Liver (tissue), 9 donors: ENCODE measurements around the gene HOMEZ. TPM values are rescaled to one million over a fixed set of nuclear protein-coding genes. Genes with fewer than 3 reads are reported as not detected.

Experiments used
- DNase-seq: peaks from one replicate; pipeline ENCODE4 v3.0.0-alpha.2; 2017; ENCODE audit warnings: low spot score
- H3K27ac ChIP-seq, 2 donors: one replicate each; pipeline ENCODE4 v1.7.0; 2013; ENCODE audit warnings: inconsistent platforms in 2 of 2, low read length in 2 of 2, control low read depth in 1 of 2, low read depth in 1 of 2, mild to moderate bottlenecking in 1 of 2
- H3K27me3 ChIP-seq, 4 donors: one replicate each; pipeline versions ENCODE4 v1.6.1 to v1.7.0; 2013; ENCODE audit warnings: low read length in 3 of 4, inconsistent platforms in 1 of 4, mild to moderate bottlenecking in 1 of 4, moderate library complexity in 1 of 4; ENCODE audit not compliant: control insufficient read depth in 4 of 4, insufficient read depth in 4 of 4
- H3K36me3 ChIP-seq, 4 donors: one replicate each; pipeline versions ENCODE4 v1.6.1 to v1.7.0; 2013; ENCODE audit warnings: low read length in 3 of 4, mild to moderate bottlenecking in 3 of 4, low read depth in 1 of 4, moderate library complexity in 1 of 4; ENCODE audit not compliant: control insufficient read depth in 4 of 4, insufficient read depth in 3 of 4
- H3K4me1 ChIP-seq, 4 donors: one replicate each; pipeline versions ENCODE4 v1.6.1 to v1.7.0; 2013; ENCODE audit warnings: low read length in 3 of 4, mild to moderate bottlenecking in 3 of 4, moderate library complexity in 1 of 4; ENCODE audit not compliant: control insufficient read depth in 4 of 4, insufficient read depth in 4 of 4
- H3K4me3 ChIP-seq, 3 donors: one replicate each; pipeline versions ENCODE4 v1.6.1 to v1.7.0; 2013; ENCODE audit warnings: low read length in 3 of 3, control low read depth in 1 of 3, low read depth in 1 of 3, mild to moderate bottlenecking in 1 of 3
- H3K9ac ChIP-seq, 2 donors: one replicate each; pipeline ENCODE4 v1.7.0; 2013; ENCODE audit warnings: low read length in 2 of 2, mild to moderate bottlenecking in 2 of 2, moderate library complexity in 2 of 2, control low read depth in 1 of 2, low read depth in 1 of 2
- H3K9me3 ChIP-seq, 4 donors: one replicate each; pipeline versions ENCODE4 v1.6.1 to v1.7.0; 2013; ENCODE audit warnings: low read length in 3 of 4; ENCODE audit not compliant: control insufficient read depth in 4 of 4
- EGR1 ChIP-seq, 2 donors: IDR thresholded peaks; 2 replicates each; pipeline ENCODE4 v1.6.1; 2016 to 2018; ENCODE audit warnings: antibody characterized with exemption in 2 of 2, low read depth in 2 of 2
- FOXA1 ChIP-seq: IDR thresholded peaks from 2 replicates; pipeline ENCODE4 v1.6.1; 2016; ENCODE audit warnings: antibody characterized with exemption
- FOXA2 ChIP-seq: IDR thresholded peaks from 2 replicates; pipeline ENCODE4 v1.6.1; 2016; ENCODE audit warnings: antibody characterized with exemption
- GABPA ChIP-seq, 2 donors: IDR thresholded peaks in 1 of 2; conservative IDR thresholded peaks in 1 of 2; 2 replicates each; pipeline ENCODE4 v1.6.1; 2016; ENCODE audit warnings: antibody characterized with exemption in 2 of 2, mild to moderate bottlenecking in 1 of 2, moderate library complexity in 1 of 2
- HNF4A ChIP-seq, 2 donors: conservative IDR thresholded peaks; 2 replicates each; pipeline ENCODE4 v1.6.1; 2016; ENCODE audit warnings: antibody characterized with exemption in 2 of 2, mild to moderate bottlenecking in 2 of 2
- HNF4G ChIP-seq: IDR thresholded peaks from 2 replicates; pipeline ENCODE4 v1.6.1; 2016; ENCODE audit warnings: antibody characterized with exemption
- JUND ChIP-seq, 2 donors: IDR thresholded peaks; 2 replicates each; pipeline ENCODE4 v1.6.1; 2016; ENCODE audit warnings: antibody characterized with exemption in 2 of 2
- TAF1 ChIP-seq: conservative IDR thresholded peaks from 2 replicates; pipeline ENCODE4 v1.6.1; 2016; ENCODE audit warnings: antibody characterized with exemption, mild to moderate bottlenecking
- YY1 ChIP-seq: IDR thresholded peaks from 2 replicates; pipeline ENCODE4 v1.6.1; 2016; ENCODE audit warnings: antibody characterized with exemption, mild to moderate bottlenecking
- WGBS: extraction: QIAGEN DNeasy Blood & Tissue Kit; methylation state at CpG from one replicate; pipeline ENCODE4 v1.1.7; 2013; 5-methylcytosine and 5-hydroxymethylcytosine counted together
- polyA plus RNA-seq, 2 donors: library from polyadenylated mRNA; stranded (reverse) in 1 of 2; unstranded in 1 of 2; fragments of 200-250 nt in 1 of 2; fragments of >200 nt in 1 of 2; fragmentation: Nextera tagmentation in 1 of 2; extraction: Ambion mirVana in 1 of 2; gene quantifications; one replicate each; pipeline versions ENCODE4 v1.2.1 to v1.2.3, GENCODE V29; 2013 to 2015
- total RNA-seq, 2 donors: library from RNA; depleted of rRNA; stranded (reverse); fragments of >200 nt; gene quantifications; one replicate each; pipeline ENCODE4 v1.2.3, GENCODE V29; 2014
- TF ChIP-seq, protein P1 (sequence below): fragments of 150-350 bp; IDR thresholded peaks from 2 replicates; pipeline ENCODE4 v1.5.1; 2017; ENCODE audit warnings: improper control_type of control experiment, low read depth, low read length; ENCODE audit not compliant: missing input control
- TF ChIP-seq, protein P2 (sequence below): IDR thresholded peaks from 2 replicates; pipeline ENCODE4 v1.6.1; 2016; ENCODE audit warnings: antibody characterized with exemption
- TF ChIP-seq, protein P3 (sequence below): IDR thresholded peaks from 2 replicates; pipeline ENCODE4 v1.6.1; 2016; ENCODE audit warnings: antibody characterized with exemption
- TF ChIP-seq, protein P4 (sequence below): IDR thresholded peaks from 2 replicates; pipeline ENCODE4 v1.6.1; 2016; ENCODE audit warnings: antibody characterized with exemption
- donor health status: healthy.
- donor health status: healthy.
- donor health status: healthy.
- donor health status: healthy.
- donor health status: healthy.

The HOMEZ gene
- total and polyA plus RNA-seq, 4 donors, result 2.8 to 3.5 (median 3.3) TPM

DNA sequence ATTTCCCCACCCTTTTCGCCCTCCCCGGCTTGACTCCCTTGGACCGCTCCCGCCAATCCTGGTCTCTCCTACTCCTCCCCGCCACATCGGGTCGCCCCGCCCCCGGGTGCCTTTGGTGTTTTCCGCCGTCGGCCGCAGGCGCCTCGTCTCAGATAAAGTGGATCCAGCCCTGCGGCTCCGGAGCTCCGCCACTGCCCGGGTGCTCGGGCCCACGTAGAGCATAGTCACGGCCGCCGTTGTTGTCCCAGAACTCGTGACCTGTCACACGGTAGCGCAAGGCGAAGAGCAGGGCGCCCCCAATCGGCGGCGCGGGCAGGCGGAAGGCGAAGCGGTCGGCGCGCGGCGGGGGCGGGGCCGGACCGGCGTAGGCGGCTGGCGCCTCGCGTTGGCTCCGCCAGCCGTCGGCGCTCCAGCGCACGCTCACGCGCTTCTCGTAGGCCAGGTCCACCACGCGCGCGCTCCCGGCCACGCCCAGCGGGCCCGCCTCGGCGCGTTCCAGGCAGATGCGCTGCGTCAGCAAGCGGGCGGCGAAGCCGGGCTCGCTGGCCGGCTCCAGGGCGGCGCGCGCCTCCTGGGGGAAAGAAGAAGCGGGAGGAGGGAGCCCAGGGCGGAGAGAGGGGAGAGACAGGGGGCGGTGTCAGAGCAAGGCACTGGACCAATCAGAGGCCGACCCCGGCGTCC, 15.5 kb upstream of the HOMEZ start (continued):
- TF ChIP-seq, protein P1, sequence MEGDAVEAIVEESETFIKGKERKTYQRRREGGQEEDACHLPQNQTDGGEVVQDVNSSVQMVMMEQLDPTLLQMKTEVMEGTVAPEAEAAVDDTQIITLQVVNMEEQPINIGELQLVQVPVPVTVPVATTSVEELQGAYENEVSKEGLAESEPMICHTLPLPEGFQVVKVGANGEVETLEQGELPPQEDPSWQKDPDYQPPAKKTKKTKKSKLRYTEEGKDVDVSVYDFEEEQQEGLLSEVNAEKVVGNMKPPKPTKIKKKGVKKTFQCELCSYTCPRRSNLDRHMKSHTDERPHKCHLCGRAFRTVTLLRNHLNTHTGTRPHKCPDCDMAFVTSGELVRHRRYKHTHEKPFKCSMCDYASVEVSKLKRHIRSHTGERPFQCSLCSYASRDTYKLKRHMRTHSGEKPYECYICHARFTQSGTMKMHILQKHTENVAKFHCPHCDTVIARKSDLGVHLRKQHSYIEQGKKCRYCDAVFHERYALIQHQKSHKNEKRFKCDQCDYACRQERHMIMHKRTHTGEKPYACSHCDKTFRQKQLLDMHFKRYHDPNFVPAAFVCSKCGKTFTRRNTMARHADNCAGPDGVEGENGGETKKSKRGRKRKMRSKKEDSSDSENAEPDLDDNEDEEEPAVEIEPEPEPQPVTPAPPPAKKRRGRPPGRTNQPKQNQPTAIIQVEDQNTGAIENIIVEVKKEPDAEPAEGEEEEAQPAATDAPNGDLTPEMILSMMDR, result peak; percentile 69

DNA sequence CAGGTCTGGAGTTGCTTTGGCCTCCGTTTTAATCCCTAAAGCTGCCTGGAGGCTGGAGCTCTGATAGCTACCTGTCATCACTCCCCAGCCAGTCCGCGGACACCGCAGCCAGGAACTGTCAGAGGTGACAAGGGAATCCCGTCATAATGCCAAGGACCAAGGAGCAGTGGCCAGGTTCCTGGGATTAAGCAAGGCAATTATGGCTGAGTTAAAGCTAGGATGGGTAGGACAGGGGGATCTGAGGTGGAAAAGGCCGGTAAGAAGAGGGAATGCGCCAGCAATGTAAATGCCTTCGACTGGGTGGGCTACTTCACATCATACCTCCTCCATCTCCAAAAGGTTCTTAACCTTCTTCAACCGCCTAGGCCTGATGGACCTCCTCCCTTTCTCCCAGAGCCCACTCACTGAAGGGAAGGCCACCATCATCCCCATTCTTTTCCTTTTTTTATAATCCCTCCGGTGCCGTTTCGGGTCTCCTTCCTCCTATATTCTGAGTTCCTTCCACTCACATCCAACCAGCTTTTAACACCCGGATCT, 14.8 kb upstream of the HOMEZ start:
- Histone ChIP-seq H3K9me3 (no peaks in the 10 kb centered on the region), H3K9ac (peak overlapping the region; percentile 81 to 93), H3K27me3 (no peaks in the 10 kb centered on the region), H3K4me1 (peaks cover 0 to 20% (median 14%) of the 10 kb centered on the region in 4 donors), H3K36me3 (peaks cover 0 to 5% (median 2%) of the 10 kb centered on the region in 4 donors), H3K4me3 (peak overlapping the region; percentile 62 to 69 (median 67)), H3K27ac (peak overlapping the region; percentile 75 to 97)
- TF ChIP-seq, protein P2, sequence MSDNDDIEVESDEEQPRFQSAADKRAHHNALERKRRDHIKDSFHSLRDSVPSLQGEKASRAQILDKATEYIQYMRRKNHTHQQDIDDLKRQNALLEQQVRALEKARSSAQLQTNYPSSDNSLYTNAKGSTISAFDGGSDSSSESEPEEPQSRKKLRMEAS, result no peak
- TF ChIP-seq TAF1, result no peak
- peak in 1 of 2 donors; percentile 8 for TF ChIP-seq GABPA (IDR thresholded peaks at IDR 0.05 in 1 of 2, conservative IDR thresholded peaks at IDR 0.05 in 1 of 2)
- no peak for TF ChIP-seq JUND (IDR thresholded peaks at IDR 0.05)
- WGBS, result 6% methylated on average over 13 of the region's 13 CpGs
- no peak for DNase-seq

DNA sequence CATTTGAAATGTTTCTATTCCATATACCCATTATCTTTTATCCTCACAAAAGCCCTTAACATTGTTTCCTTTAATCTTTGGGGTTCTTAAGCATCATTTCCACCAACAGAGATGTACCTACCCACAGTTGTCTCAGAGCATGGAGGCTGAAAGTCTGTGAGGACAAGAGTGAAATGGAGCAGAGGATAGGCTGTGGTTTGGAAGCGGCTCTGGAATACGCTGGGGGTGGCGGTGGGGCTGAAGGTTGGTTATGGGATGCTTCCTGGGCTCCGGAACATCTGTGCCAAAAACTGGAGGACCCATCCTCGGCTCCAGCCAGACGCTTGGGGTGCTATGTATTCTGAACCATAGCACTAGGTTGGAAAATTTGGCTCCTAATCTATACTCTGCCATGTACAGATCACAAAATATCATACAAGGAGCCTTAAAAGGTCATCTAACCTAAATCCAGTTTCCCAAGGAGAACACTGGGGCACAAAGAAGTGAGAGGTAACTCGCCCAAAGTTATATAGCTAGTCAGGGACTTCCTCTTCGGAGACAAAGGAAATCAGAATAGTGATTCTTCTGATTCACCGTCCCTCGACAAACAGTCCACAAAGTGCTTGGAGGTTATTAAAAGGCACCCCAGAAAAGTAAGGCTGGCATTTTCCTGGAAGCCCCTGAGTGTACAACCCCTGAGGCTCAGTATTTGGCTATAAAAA, 14.2 kb upstream of the HOMEZ start:
- 79% methylated on average over 10 of the region's 10 CpGs for WGBS
- H3K9me3 ChIP-seq, result no peaks in the 10 kb centered on the region

More for the DNA sequence above, 14.2 kb upstream of the HOMEZ start:
- Histone ChIP-seq H3K4me1 (peaks cover 0 to 22% (median 13%) of the 10 kb centered on the region in 4 donors), H3K27me3 (no peaks in the 10 kb centered on the region), H3K9ac (peak overlapping the region; percentile 81 to 93), H3K4me3 (peak overlapping the region; percentile 62 to 69 (median 67)), H3K36me3 (peaks cover 0 to 5% (median 2%) of the 10 kb centered on the region in 4 donors), H3K27ac (peak overlapping the region; percentile 75 to 97)
- TF ChIP-seq, protein P3, sequence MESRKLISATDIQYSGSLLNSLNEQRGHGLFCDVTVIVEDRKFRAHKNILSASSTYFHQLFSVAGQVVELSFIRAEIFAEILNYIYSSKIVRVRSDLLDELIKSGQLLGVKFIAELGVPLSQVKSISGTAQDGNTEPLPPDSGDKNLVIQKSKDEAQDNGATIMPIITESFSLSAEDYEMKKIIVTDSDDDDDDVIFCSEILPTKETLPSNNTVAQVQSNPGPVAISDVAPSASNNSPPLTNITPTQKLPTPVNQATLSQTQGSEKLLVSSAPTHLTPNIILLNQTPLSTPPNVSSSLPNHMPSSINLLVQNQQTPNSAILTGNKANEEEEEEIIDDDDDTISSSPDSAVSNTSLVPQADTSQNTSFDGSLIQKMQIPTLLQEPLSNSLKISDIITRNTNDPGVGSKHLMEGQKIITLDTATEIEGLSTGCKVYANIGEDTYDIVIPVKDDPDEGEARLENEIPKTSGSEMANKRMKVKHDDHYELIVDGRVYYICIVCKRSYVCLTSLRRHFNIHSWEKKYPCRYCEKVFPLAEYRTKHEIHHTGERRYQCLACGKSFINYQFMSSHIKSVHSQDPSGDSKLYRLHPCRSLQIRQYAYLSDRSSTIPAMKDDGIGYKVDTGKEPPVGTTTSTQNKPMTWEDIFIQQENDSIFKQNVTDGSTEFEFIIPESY, result no peak
- no peak for TF ChIP-seq YY1
- no peak for TF ChIP-seq EGR1 (IDR thresholded peaks at IDR 0.05; ENCODE audit: low read depth in 2 of 2)
- TF ChIP-seq, protein P1, result no peak
- no peak for TF ChIP-seq TAF1
- TF ChIP-seq HNF4G, result no peak
- TF ChIP-seq, protein P4, sequence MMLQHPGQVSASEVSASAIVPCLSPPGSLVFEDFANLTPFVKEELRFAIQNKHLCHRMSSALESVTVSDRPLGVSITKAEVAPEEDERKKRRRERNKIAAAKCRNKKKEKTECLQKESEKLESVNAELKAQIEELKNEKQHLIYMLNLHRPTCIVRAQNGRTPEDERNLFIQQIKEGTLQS, result no peak
- TF ChIP-seq FOXA1, result no peak
- no peak for TF ChIP-seq GABPA (IDR thresholded peaks at IDR 0.05 in 1 of 2, conservative IDR thresholded peaks at IDR 0.05 in 1 of 2)
- no peak for TF ChIP-seq JUND (IDR thresholded peaks at IDR 0.05)
- no peak for TF ChIP-seq HNF4A (conservative IDR thresholded peaks at IDR 0.05)
- TF ChIP-seq FOXA2, result no peak
- TF ChIP-seq, protein P2, result no peak
- no peak for DNase-seq
